GM12878 (cell line): ENCODE data around the gene MAML2. TPM values are rescaled to one million over a fixed set of nuclear protein-coding genes. Genes with fewer than 3 reads are reported as not detected.

ENCODE experiments used
- ATAC-seq: fragments of 200-7000 bp; cut with Tn5 transposase; 3 replicates; pipeline ENCODE4 v1.9.1; 2020; ENCODE audit warnings: mild to moderate bottlenecking, moderate library complexity
- BruUV-seq: library from RNA; stranded (reverse); fragments of 400-500 nt; replicated peaks from 2 replicates; lab custom pipeline; 2021; lab: Mats Ljungman, UMichigan
- CTCF ChIA-PET: fragments of 300-600 bp; sonication (Branson Sonifier 250); formaldehyde crosslinking; extraction: SDS; loops from one replicate; lab custom pipeline; 2021; ENCODE audit warnings: inconsistent platforms; lab: Yijun Ruan, JAX
- POLR2A ChIA-PET: fragments of 350-600 bp; formaldehyde crosslinking; extraction: SDS; loops from one replicate; lab custom pipeline; 2021; ENCODE audit warnings: inconsistent platforms; lab: Charles Lee
- RAD21 ChIA-PET: fragments of 300-600 bp; sonication (Branson Sonifier 250); formaldehyde crosslinking; loops from one replicate; lab custom pipeline; 2023; ENCODE audit warnings: antibody characterized with exemption; ENCODE audit not compliant: unreplicated experiment; lab: Charles Lee
- SMC1A ChIA-PET: fragments of 300-600 bp; sonication (Branson Sonifier 250); formaldehyde crosslinking; loops from one replicate; lab custom pipeline; 2023; ENCODE audit not compliant: unreplicated experiment, uncharacterized antibody; lab: Charles Lee
- DNase-seq: peaks from one replicate; pipeline ENCODE4 v3.0.0-alpha.2; 2011; ENCODE audit warnings: low read depth, low spot score
- FAIRE-seq: peaks from 3 replicates; lab custom pipeline; 2011; peaks lifted over from hg19 to GRCh38; lab: Jason Lieb, UNC
- H2AFZ ChIP-seq: 2 replicates; pipeline ENCODE4 v1.6.0; 2011; ENCODE audit warnings: low read depth, low read length, control low read depth; ENCODE audit not compliant: control insufficient read depth
- H3K27ac ChIP-seq: 2 replicates; pipeline ENCODE4 v1.5.1; 2011; ENCODE audit warnings: control low read depth; ENCODE audit not compliant: control insufficient read depth, insufficient read depth
- H3K27me3 ChIP-seq, 2 experiments: replicated peaks in 1 of 2; 2 replicates each; pipeline versions ENCODE4 v1.6.0 to v1.6.1; 2011; ENCODE audit warnings: low read length in 1 of 2; ENCODE audit not compliant: control insufficient read depth in 2 of 2, insufficient read depth in 2 of 2
- H3K36me3 ChIP-seq, 2 experiments: 2 replicates each; pipeline ENCODE4 v1.5.1; 2011; ENCODE audit warnings: low read length in 1 of 2; ENCODE audit not compliant: control insufficient read depth in 2 of 2, insufficient read depth in 2 of 2
- H3K4me1 ChIP-seq: 2 replicates; pipeline ENCODE4 v1.6.1; 2011; ENCODE audit warnings: mild to moderate bottlenecking, low read length, moderate library complexity, mixed read lengths; ENCODE audit not compliant: control insufficient read depth, insufficient read depth
- H3K4me2 ChIP-seq: 2 replicates; pipeline ENCODE4 v1.6.0; 2011; ENCODE audit warnings: control low read depth; ENCODE audit not compliant: control insufficient read depth, insufficient read depth
- H3K4me3 ChIP-seq: fragments of 200-600 bp; sonication (generic); 2 replicates; pipeline ENCODE4 v1.5.1; 2016
- H3K79me2 ChIP-seq: 2 replicates; pipeline ENCODE4 v1.6.0; 2011; ENCODE audit warnings: low read length; ENCODE audit not compliant: control insufficient read depth, insufficient read depth
- H3K9ac ChIP-seq: 2 replicates; pipeline ENCODE4 v1.8.0; 2011; ENCODE audit warnings: low read length, control low read depth, mixed read lengths; ENCODE audit not compliant: control insufficient read depth, insufficient read depth
- H3K9me3 ChIP-seq: replicated peaks from 3 replicates; pipeline ENCODE4 v1.5.1; 2011; ENCODE audit warnings: mild to moderate bottlenecking, low read length; ENCODE audit not compliant: control insufficient read depth, insufficient read depth
- H4K20me1 ChIP-seq: 2 replicates; pipeline ENCODE4 v1.6.0; 2011; ENCODE audit not compliant: control insufficient read depth, insufficient read depth
- CBX5 ChIP-seq: sonication (generic); IDR thresholded peaks from 2 replicates; pipeline ENCODE4 v1.6.1; 2016; ENCODE audit warnings: low read depth, moderate library complexity, mild to moderate bottlenecking, inconsistent platforms
- CHD1 ChIP-seq: IDR thresholded peaks from 2 replicates; pipeline ENCODE4 v1.6.1; 2012; ENCODE audit warnings: low read depth, low read length, improper control_type of control experiment
- EED ChIP-seq: sonication (generic); IDR thresholded peaks from 2 replicates; pipeline ENCODE4 v1.6.1; 2016; ENCODE audit warnings: antibody characterized with exemption, low read depth
- EZH2 ChIP-seq: IDR thresholded peaks from 2 replicates; pipeline ENCODE4 v1.6.1; 2012; ENCODE audit warnings: low read depth, mild to moderate bottlenecking, control low read depth, inconsistent platforms, low read length, borderline replicate concordance; ENCODE audit not compliant: control insufficient read depth
- KDM1A ChIP-seq: fragments of 200-600 bp; sonication (generic); IDR thresholded peaks from 2 replicates; pipeline ENCODE4 v1.6.1; 2016; ENCODE audit warnings: borderline replicate concordance
- KLF5 ChIP-seq: fragments of 450-650 bp; IDR thresholded peaks from 2 replicates; pipeline ENCODE4 v1.6.1; 2014; ENCODE audit warnings: mild to moderate bottlenecking; ENCODE audit not compliant: partially characterized antibody
- MTA2 ChIP-seq: fragments of 450-650 bp; IDR thresholded peaks from 2 replicates; pipeline ENCODE4 v1.6.1; 2016; ENCODE audit warnings: low read depth, mild to moderate bottlenecking, moderate library complexity
- NBN ChIP-seq: fragments of 450-650 bp; IDR thresholded peaks from 2 replicates; pipeline ENCODE4 v1.6.1; 2016
- PAX5 ChIP-seq: IDR thresholded peaks from 2 replicates; pipeline ENCODE4 v1.6.1; 2011; ENCODE audit warnings: low read depth, low read length, borderline replicate concordance
- PML ChIP-seq: IDR thresholded peaks from 2 replicates; pipeline ENCODE4 v1.6.1; 2012; ENCODE audit warnings: low read length, inconsistent platforms
- SIX5 ChIP-seq: IDR thresholded peaks from 2 replicates; pipeline ENCODE4 v1.6.1; 2011; ENCODE audit warnings: mild to moderate bottlenecking, low read depth, low read length, moderate library complexity; ENCODE audit not compliant: severe bottlenecking
- SREBF1 ChIP-seq: IDR thresholded peaks from 2 replicates; pipeline ENCODE4 v1.6.1; 2012; ENCODE audit warnings: mild to moderate bottlenecking, low read length
- TCF3 ChIP-seq: IDR thresholded peaks from 2 replicates; pipeline ENCODE4 v1.6.1; 2012; ENCODE audit warnings: low read depth, mild to moderate bottlenecking, low read length, borderline replicate concordance; ENCODE audit not compliant: insufficient read depth
- ZNF217 ChIP-seq: fragments of 450-650 bp; IDR thresholded peaks from 2 replicates; pipeline ENCODE4 v1.6.1; 2017; ENCODE audit warnings: antibody characterized with exemption, mild to moderate bottlenecking
- ZNF384 ChIP-seq: IDR thresholded peaks from 2 replicates; pipeline ENCODE4 v1.6.1; 2012; ENCODE audit warnings: low read depth, mild to moderate bottlenecking, low read length, improper control_type of control experiment, borderline replicate concordance
- WGBS: methylation state at CpG from one replicate; pipeline ENCODE4 v1.1.6; 2016; ENCODE audit warnings: low lambda C conversion rate; ENCODE audit not compliant: insufficient replicate concordance, insufficient coverage; ENCODE audit errors: missing lambda C conversion rate; 5-methylcytosine and 5-hydroxymethylcytosine counted together
- in situ Hi-C: fragments of 300-500 bp; cut with MboI; formaldehyde crosslinking; loops from 9 replicates; pipeline ENCODE4 v1.14.3; 2018; ENCODE audit warnings: mixed read lengths
- intact Hi-C: fragments of 100-400 bp; cut with micrococcal nuclease; formaldehyde crosslinking; loops from one replicate; pipeline ENCODE4 v1.14.2; 2022; ENCODE audit not compliant: unreplicated experiment
- polyA plus RNA-seq, 11 experiments: library from polyadenylated mRNA; depleted of rRNA in 4 of 11; unstranded in 6 of 11; stranded (reverse) in 5 of 11; fragments of >200 nt; fragmentation: Nextera tagmentation in 4 of 11; fragmentation: Illumina TruSeq in 1 of 11; extraction: Ambion mirVana in 4 of 11; extraction: Trizol in 1 of 11; gene quantifications; 1 replicate in 1 of 11; 2 replicates in 10 of 11; pipeline versions ENCODE4 v1.2.1 to v1.2.3, GENCODE V29; 2011 to 2016; ENCODE audit warnings: inconsistent platforms in 2 of 11, missing spikeins in 2 of 11, low read depth in 1 of 11
- total RNA-seq, 4 experiments: library from RNA; depleted of rRNA in 3 of 4; stranded (reverse); fragments of >200 nt in 3 of 4; fragmentation: Illumina TruSeq in 1 of 4; extraction: Trizol in 1 of 4; gene quantifications; 2 replicates each; pipeline versions ENCODE4 v1.2.1 to v1.2.3, GENCODE V29; 2013 to 2021
- TF ChIP-seq, protein P1 (sequence below): IDR thresholded peaks from 2 replicates; pipeline ENCODE4 v1.6.1; 2012; ENCODE audit warnings: low read depth, low read length, improper control_type of control experiment
- TF ChIP-seq, protein P2 (sequence below): IDR thresholded peaks from 2 replicates; pipeline ENCODE4 v1.6.1; 2011; ENCODE audit warnings: borderline replicate concordance, low read depth, mild to moderate bottlenecking, moderate library complexity, low read length; ENCODE audit not compliant: insufficient read depth, poor library complexity, severe bottlenecking

The MAML2 gene
- total and polyA plus RNA-seq, 10 of the 15 experiments (the other 5 are each of a cell fraction or from before 2014, with no cell fraction given) = 2.5 to 15.1 (median 12.0) TPM

DNA sequence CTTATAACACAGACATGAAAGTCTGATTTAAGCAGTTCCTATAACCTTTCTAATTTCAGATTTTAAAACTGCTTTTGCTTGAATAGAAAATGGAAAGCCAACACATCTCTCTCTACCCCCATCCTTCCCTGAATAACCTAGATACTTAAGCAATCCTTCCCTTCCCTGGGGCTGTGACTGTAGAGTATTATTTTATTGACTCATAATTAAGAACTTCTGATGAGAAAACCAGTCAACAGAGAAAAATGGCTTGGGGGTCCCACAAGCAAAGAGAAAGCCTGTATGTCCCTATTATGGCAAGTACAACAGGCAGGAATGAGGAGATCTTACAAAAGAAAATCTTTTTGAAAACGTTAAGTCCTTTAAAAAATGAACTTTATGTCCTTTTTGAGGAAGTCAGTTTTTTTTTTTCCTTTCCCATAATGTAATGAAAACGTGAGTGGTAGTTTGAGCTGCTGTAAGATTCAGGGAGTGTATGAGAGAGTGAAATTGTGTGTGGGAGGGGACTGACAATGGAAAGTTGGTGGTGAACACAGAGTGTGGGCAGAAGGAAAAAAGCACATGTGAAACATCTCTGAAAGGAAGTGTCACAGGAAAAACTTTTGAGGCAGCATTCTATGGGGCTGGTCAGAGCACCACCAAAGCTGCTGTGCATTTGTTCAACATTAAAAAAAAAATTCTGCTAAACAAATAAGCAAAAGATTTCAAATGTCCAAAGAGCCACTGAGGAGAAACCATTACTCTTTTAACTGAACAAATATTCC is 154.6 kb downstream of the MAML2 start (continued):
- TF ChIP-seq, protein P1, sequence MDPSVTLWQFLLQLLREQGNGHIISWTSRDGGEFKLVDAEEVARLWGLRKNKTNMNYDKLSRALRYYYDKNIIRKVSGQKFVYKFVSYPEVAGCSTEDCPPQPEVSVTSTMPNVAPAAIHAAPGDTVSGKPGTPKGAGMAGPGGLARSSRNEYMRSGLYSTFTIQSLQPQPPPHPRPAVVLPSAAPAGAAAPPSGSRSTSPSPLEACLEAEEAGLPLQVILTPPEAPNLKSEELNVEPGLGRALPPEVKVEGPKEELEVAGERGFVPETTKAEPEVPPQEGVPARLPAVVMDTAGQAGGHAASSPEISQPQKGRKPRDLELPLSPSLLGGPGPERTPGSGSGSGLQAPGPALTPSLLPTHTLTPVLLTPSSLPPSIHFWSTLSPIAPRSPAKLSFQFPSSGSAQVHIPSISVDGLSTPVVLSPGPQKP = no peak
- TF ChIP-seq TCF3 (0 out of 2 replicates have a peak, but pooled peaks have one; percentile 23), ZNF217 (no peak), EED (peak; percentile 94), CBX5 (0 out of 2 replicates have a peak, but pooled peaks have one; percentile 51)

DNA sequence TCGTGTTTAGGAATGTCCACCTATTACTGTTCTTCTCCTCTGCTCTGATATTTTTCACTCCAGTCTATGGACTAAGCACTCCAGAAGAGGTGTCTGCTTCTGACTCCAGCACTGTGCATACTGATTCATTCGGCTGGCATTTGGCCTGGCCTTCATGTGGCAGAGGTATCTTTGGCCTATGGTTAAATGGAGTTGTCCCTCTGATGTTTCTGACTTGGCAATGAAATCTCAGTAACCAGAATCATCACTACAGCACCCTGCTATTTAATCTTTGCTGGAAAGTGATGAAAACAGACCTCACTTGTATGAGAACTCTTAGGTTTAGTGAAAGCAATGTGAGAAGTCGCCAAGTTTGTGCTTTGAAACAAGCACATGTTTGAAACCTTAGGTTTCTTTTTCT is 155.2 kb downstream of the MAML2 start:
- Histone ChIP-seq H3K4me1 (peaks cover 73% of the 10 kb centered on the region), H3K36me3 (0 out of 4 replicates have a peak, but pooled peaks cover 0 to 2% of the 10 kb centered on the region in 2 experiments), H3K9ac (peak overlapping the region; percentile 61)
- no peak for TF ChIP-seq PAX5
- TF ChIP-seq PML = no peak
- TF ChIP-seq MTA2 = no peak
- TF ChIP-seq KDM1A = no peak
- TF ChIP-seq KLF5 = no peak
- no peak for TF ChIP-seq CHD1
- no peak for TF ChIP-seq ZNF384
- no peak for TF ChIP-seq SREBF1
- TF ChIP-seq, protein P2, sequence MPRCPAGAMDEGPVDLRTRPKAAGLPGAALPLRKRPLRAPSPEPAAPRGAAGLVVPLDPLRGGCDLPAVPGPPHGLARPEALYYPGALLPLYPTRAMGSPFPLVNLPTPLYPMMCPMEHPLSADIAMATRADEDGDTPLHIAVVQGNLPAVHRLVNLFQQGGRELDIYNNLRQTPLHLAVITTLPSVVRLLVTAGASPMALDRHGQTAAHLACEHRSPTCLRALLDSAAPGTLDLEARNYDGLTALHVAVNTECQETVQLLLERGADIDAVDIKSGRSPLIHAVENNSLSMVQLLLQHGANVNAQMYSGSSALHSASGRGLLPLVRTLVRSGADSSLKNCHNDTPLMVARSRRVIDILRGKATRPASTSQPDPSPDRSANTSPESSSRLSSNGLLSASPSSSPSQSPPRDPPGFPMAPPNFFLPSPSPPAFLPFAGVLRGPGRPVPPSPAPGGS = no peak
- no peak for TF ChIP-seq NBN
- no peak for TF ChIP-seq SIX5
- TF ChIP-seq EZH2 = no peak
- TF ChIP-seq, all 136 proteins: peak for 0
- FAIRE-seq = no peak
- Histone ChIP-seq H3K79me2 (peaks cover 31% of the 10 kb centered on the region), H3K27me3 (no peaks in the 10 kb centered on the region), H3K9me3 (no peaks in the 10 kb centered on the region; the same call in 2 of the 3 replicates), H3K4me3 (no peak overlapping the region), H3K4me2 (peak overlapping the region; percentile 73), H2AFZ (no peak overlapping the region), H4K20me1 (no peaks in the 10 kb centered on the region), H3K27ac (peak overlapping the region; percentile 93)
- ChIA-PET RAD21 (interaction anchor here (1.5 to 4.0 kb wide), 7 partner anchors 10 to 155 kb away, joined by 3 to 33 read pairs (median 12); partner anchors contain the start of gene MAML2), POLR2A (interaction anchor here (1.0 kb wide), 1 partner anchor 32 kb away, joined by 4 read pairs; no protein-coding TSS in a partner anchor), SMC1A (interaction anchor here (1.0 to 4.2 kb wide), 16 partner anchors 10 to 155 kb away, joined by 3 to 34 read pairs (median 6); partner anchors contain the start of gene MAML2), CTCF (interaction anchor here (0.5 to 9.7 kb wide), 9 partner anchors 10 to 206 kb away, joined by 3 to 86 read pairs (median 5); partner anchors contain the start of gene MAML2)
- 69% methylated on average over 3 of the region's 3 CpGs for WGBS
- ATAC-seq = peak; percentile 8
- DNase-seq = no peak
- intact Hi-C loops (loop anchor here (1.0 to 5.0 kb wide), 6 partner anchors 69 to 204 kb away; partner anchors contain the start of genes JRKL and MAML2), in situ Hi-C loops (no loop called here)
- BruUV-seq = TSS peak; percentile 28
